Stimulated activated CD4-positive, alpha-beta T cell treated with anti-CD3 and anti-CD28 coated beads, Interleukin-4, amount 100 ng/mL, for 4 hours (primary cell): Measurements from ENCODE around the gene CMTR1.
A peak's percentile ranks its signal among the peaks of the same experiment; 100 is the strongest.
"Not testable (repeated sequence)": the region's sequence is repeated elsewhere in the genome, so short reads cannot be mapped to it uniquely, and the experiment has no call there.

Source experiments
- DNase-seq, 2 experiments: peaks; one replicate each; pipeline ENCODE4 v3.0.0-alpha.2; 2020

The CMTR1 gene

GRCh38 chr6:37432916-37433656, at the start of gene CMTR1:
Gene CMTR1 (plus strand): TSS chr6:37433221. CDS start chr6:37435630, 2,409 bp downstream.
- peak; percentile 96 for DNase-seq

GRCh38 chr6:37388578-37388977, 44.4 kb upstream of the CMTR1 start:
- DNase-seq, result no peak

- DNase-seq, result no peak
Measured at GRCh38 chr6:37389857-37390256, 43.2 kb upstream of the CMTR1 start.

GRCh38 chr6:37391120-37391519, 41.9 kb upstream of the CMTR1 start:
- no peak for DNase-seq

- no peak for DNase-seq
Measured at GRCh38 chr6:37392821-37393220, 40.2 kb upstream of the CMTR1 start.

- no peak for DNase-seq
Measured at GRCh38 chr6:37393381-37393929, 39.6 kb upstream of the CMTR1 start.

GRCh38 chr6:37396571-37397180, 36.3 kb upstream of the CMTR1 start:
- no peak for DNase-seq

- no peak for DNase-seq
Measured at GRCh38 chr6:37399131-37399530, 33.9 kb upstream of the CMTR1 start.

GRCh38 chr6:37399795-37400490, 33.1 kb upstream of the CMTR1 start:
- DNase-seq, result no peak

- DNase-seq, result not testable (repeated sequence)
Measured at GRCh38 chr6:37401658-37402057, 31.4 kb upstream of the CMTR1 start.

GRCh38 chr6:37406726-37407341, 26.2 kb upstream of the CMTR1 start:
- DNase-seq, result no peak

- DNase-seq, result no peak
Measured at GRCh38 chr6:37407948-37408347, 25.1 kb upstream of the CMTR1 start.

GRCh38 chr6:37409501-37409900, 23.5 kb upstream of the CMTR1 start:
- DNase-seq, result no peak

- no peak for DNase-seq
Measured at GRCh38 chr6:37417393-37417792, 15.6 kb upstream of the CMTR1 start.

GRCh38 chr6:37418722-37419121, 14.3 kb upstream of the CMTR1 start:
- no peak for DNase-seq

- no peak for DNase-seq
Measured at GRCh38 chr6:37426058-37426944, 6.7 kb upstream of the CMTR1 start.

- no peak for DNase-seq
Measured at GRCh38 chr6:37426945-37427510, 6.0 kb upstream of the CMTR1 start.

GRCh38 chr6:37429352-37429750, 3.7 kb upstream of the CMTR1 start:
- DNase-seq, result no peak

- DNase-seq, result no peak
Measured at GRCh38 chr6:37432590-37432915, 468 bp upstream of the CMTR1 start.

GRCh38 chr6:37433657-37434271, 743 bp downstream of the CMTR1 start:
- peak; percentile 27 to 33 for DNase-seq

- DNase-seq, result no peak
Measured at GRCh38 chr6:37435373-37435772, 2.4 kb downstream of the CMTR1 start.

- no peak for DNase-seq
Measured at GRCh38 chr6:37435816-37436215, 2.8 kb downstream of the CMTR1 start.
